Peyer's patch (tissue), 4 donors: ENCODE measurements around the gene DENND2A. TPM values are rescaled to one million over a fixed set of nuclear protein-coding genes. Genes with fewer than 3 reads are reported as not detected.

Experiments used
- DNase-seq, 3 donors: peaks; one replicate each; pipeline ENCODE4 v3.0.0-alpha.2; 2017 to 2019
- H3K27ac ChIP-seq, 4 donors: fragments of 200-600 bp; sonication (generic); one replicate each; pipeline ENCODE4 v1.5.1; 2016 to 2019
- H3K27me3 ChIP-seq, 2 donors: fragments of 200-600 bp; sonication (generic); one replicate each; pipeline ENCODE4 v1.5.1; 2019
- H3K36me3 ChIP-seq, 3 donors: fragments of 200-600 bp; sonication (generic); one replicate each; pipeline ENCODE4 v1.5.1; 2016 to 2019
- H3K4me1 ChIP-seq, 4 donors: fragments of 200-600 bp; sonication (generic); one replicate each; pipeline ENCODE4 v1.5.1; 2016 to 2019
- H3K4me3 ChIP-seq, 4 donors: fragments of 200-600 bp; sonication (generic); 1 replicate in 3 of 4; 2 replicates in 1 of 4; pipeline ENCODE4 v1.5.1; 2016 to 2019; ENCODE audit warnings: mild to moderate bottlenecking in 1 of 4
- H3K9me3 ChIP-seq, 4 donors: fragments of 200-600 bp; sonication (generic); one replicate each; pipeline ENCODE4 v1.5.1; 2016 to 2019; ENCODE audit warnings: mild to moderate bottlenecking in 1 of 4
- POLR2A ChIP-seq, 2 donors: fragments of 450-650 bp; IDR thresholded peaks; one replicate each; pipeline ENCODE4 v1.5.1; 2017; ENCODE audit warnings: antibody characterized with exemption in 2 of 2, mild to moderate bottlenecking in 2 of 2, moderate library complexity in 2 of 2
- total RNA-seq, 4 donors: library from RNA; depleted of rRNA; stranded (reverse); fragments of >200 nt; gene quantifications; one replicate each; pipeline ENCODE4 v1.1.0, GENCODE V29; 2016
- TF ChIP-seq, protein P1 (sequence below), 6 experiments: fragments of 450-650 bp in 4 of 6; fragments of 200-600 bp in 2 of 6; sonication (generic) in 1 of 6; IDR thresholded peaks; one replicate each; pipeline ENCODE4 v1.5.1; 2017 to 2019; ENCODE audit warnings: antibody characterized with exemption in 6 of 6, mild to moderate bottlenecking in 3 of 6, moderate library complexity in 1 of 6

Gene DENND2A
- total RNA-seq, 4 donors from 2014 or later = 1.6 to 44.6 (median 8.3) TPM

DNA sequence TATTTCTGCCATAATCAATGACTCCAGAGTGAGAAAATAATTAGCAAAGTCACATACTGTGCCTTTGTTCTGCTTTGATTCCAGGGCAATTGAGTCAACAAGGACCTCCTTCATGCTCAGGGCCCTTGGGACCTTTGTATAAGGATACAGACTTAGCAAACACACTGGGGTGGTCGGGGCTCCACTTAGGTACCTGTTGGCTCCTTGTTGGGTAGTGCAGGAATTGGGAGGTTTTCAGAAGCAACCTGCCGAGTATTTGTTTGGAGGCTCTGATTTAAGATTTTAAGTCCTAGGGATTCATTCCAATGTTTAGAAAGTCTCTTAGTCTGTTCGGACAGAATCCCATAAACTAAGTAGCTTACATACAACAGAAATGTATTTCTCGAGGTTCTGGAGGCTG is 35.1 kb upstream of the DENND2A start:
- DNase-seq = peak in 1 of 3 donors; percentile 37
- TF ChIP-seq, protein P1, sequence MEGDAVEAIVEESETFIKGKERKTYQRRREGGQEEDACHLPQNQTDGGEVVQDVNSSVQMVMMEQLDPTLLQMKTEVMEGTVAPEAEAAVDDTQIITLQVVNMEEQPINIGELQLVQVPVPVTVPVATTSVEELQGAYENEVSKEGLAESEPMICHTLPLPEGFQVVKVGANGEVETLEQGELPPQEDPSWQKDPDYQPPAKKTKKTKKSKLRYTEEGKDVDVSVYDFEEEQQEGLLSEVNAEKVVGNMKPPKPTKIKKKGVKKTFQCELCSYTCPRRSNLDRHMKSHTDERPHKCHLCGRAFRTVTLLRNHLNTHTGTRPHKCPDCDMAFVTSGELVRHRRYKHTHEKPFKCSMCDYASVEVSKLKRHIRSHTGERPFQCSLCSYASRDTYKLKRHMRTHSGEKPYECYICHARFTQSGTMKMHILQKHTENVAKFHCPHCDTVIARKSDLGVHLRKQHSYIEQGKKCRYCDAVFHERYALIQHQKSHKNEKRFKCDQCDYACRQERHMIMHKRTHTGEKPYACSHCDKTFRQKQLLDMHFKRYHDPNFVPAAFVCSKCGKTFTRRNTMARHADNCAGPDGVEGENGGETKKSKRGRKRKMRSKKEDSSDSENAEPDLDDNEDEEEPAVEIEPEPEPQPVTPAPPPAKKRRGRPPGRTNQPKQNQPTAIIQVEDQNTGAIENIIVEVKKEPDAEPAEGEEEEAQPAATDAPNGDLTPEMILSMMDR (IDR thresholded peaks at IDR 0.05) = no peak
- TF ChIP-seq POLR2A (IDR thresholded peaks at IDR 0.05) = no peak
- no peaks in the 10 kb centered on the region for H3K27me3 ChIP-seq
- peak overlapping the region in 1 of 4 donors; percentile 90 for H3K27ac ChIP-seq
- no peaks in the 10 kb centered on the region for H3K9me3 ChIP-seq
- H3K36me3 ChIP-seq = peaks cover 0 to 21% (median 0%) of the 10 kb centered on the region in 3 donors
- no peak overlapping the region for H3K4me3 ChIP-seq
- H3K4me1 ChIP-seq = peaks cover 0 to 25% (median 8%) of the 10 kb centered on the region in 4 donors

DNA sequence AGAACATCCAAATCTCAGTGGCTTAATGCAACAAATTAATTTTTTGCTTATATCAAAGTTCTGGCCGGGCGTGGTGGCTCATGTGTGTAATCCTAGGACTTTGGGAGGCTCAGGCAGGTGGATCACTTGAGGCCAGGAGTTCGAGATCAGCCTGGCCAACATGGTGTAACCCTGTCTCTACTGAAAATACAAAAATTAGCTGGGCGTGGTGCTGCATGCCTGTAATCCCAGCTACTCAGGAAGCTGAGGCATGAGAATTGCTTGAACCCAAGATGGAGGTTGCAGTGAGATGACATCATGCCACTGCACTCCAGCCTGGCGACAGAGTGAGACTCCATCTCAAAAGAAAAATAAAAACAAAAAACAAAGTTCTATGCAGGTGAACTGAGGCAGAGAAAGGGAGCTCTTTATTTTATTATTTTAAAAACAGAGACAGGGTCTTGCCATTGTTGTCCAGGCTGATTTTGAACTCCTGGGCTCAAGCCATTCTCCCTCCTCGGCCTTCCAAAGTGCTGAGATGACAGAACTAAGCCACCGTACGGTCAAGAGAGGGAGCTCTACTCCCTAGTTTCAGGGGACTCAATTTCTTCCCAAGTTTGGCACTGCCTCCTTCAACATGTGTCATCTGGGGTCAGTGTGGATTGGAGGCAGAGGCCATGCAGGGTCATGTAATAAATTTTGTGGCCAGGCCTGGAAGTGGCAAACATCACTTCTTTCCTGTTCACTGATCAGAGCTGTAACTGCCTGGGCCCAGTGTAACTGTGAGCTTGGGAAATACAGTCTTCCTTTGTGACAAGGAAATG is 34.5 kb upstream of the DENND2A start:
- Histone ChIP-seq H3K4me1 (peaks cover 0 to 25% (median 8%) of the 10 kb centered on the region in 4 donors), H3K36me3 (peaks cover 0 to 15% (median 0%) of the 10 kb centered on the region in 3 donors), H3K27ac (peak overlapping the region in 1 of 4 donors; percentile 90), H3K9me3 (no peaks in the 10 kb centered on the region), H3K27me3 (no peaks in the 10 kb centered on the region), H3K4me3 (no peak overlapping the region)
- no peak for TF ChIP-seq POLR2A (IDR thresholded peaks at IDR 0.05)
- TF ChIP-seq, protein P1 (IDR thresholded peaks at IDR 0.05) = peak in 3 of 6 experiments; percentile 15 to 25 (median 18)
- DNase-seq = peak in 1 of 3 donors; percentile 49

DNA sequence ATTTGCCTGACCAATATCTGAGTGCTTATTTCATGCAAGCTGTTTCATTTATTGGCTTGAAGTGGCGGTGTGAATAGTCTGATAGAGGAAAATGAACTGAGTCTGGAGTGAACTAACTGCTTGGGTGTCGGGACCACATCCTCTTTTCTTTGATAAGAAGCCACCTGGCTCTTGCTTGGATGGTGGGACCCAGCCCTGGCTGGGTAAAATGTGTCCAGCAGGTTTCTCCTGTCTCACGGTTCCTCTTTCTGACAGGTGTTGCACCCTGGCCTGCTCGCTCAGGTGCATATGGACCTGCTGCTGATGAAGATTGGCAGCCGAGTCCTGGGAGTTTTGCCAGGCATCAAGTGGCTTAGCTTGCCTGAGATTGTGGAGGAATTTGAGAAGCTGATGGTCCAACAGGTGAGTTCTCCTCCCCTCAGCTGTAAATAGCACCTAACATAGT is 33.8 kb upstream of the DENND2A start:
- Histone ChIP-seq H3K36me3 (peaks cover 0 to 10% (median 0%) of the 10 kb centered on the region in 3 donors), H3K4me3 (peak overlapping the region in 1 of 4 donors; percentile 97), H3K27ac (peak overlapping the region in 2 of 4 donors; percentile 90 to 91), H3K4me1 (peaks cover 0 to 25% (median 8%) of the 10 kb centered on the region in 4 donors), H3K27me3 (no peaks in the 10 kb centered on the region), H3K9me3 (no peaks in the 10 kb centered on the region)
- TF ChIP-seq, protein P1 (IDR thresholded peaks at IDR 0.05) = no peak
- no peak for TF ChIP-seq POLR2A (IDR thresholded peaks at IDR 0.05)
- peak; percentile 43 to 61 (median 58) for DNase-seq

DNA sequence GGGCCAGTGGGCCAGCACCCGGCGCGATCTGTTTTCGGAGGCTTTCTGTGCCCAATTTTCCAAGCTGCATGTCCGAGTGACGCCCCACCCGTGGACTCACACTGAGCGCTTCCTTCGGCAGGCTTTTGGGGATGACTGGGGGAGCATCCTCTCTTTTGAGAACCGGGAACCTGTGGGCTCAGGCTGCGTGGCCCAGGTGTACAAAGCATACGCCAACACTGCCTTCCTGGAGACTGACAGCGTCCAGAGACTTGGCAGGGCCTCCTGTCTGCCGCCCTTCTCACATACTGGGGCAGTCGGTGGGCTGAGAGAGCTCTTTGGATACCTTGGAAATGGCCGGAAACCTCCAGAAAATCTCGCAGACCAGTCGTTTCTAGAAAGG is 33.2 kb upstream of the DENND2A start:
- H3K4me3 ChIP-seq = peak overlapping the region; percentile 68 to 97 (median 82)
- no peaks in the 10 kb centered on the region for H3K9me3 ChIP-seq
- peaks cover 0 to 25% (median 8%) of the 10 kb centered on the region in 4 donors for H3K4me1 ChIP-seq
- H3K27ac ChIP-seq = peak overlapping the region; percentile 84 to 91 (median 89)
- no peaks in the 10 kb centered on the region for H3K27me3 ChIP-seq
- DNase-seq = peak in 1 of 3 donors; percentile 30
- peaks cover 0 to 4% (median 0%) of the 10 kb centered on the region in 3 donors for H3K36me3 ChIP-seq
- TF ChIP-seq, protein P1 (IDR thresholded peaks at IDR 0.05) = no peak
- no peak for TF ChIP-seq POLR2A (IDR thresholded peaks at IDR 0.05)

DNA sequence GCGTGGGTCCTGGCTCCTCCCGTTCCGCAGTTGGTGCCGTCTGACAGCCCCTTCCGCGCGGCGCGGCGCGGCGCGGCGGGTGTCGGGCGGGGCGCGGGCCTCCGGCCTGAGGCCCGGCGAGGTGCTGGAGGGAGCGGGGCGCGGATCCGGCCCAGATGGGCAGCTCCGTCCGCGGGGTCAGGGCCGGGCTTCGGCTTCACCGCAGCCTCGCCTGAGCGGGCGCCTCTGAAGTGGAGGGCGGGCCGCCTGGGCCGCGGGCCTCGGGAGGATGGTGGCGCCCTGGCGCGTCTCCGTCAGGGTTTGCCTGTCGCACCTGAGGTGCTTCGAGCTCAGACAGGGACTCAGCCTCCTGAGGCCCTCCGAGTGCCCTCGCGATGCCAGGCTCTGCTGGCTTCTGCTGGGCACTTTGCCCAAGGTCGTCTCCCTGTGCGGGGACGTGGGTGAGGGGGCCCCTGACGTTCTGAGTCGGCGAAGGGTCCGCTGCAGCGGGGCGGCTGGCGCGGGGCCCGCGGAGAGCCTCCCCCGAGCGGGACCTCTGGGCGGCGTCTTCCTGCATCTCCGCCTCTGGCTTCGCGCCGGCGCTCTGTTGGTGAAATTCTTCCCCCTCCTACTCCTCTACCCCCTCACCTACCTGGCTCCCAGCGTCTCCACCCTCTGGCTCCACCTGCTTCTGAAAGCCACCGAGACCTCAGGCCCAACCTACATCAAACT is 32.6 kb upstream of the DENND2A start:
- Histone ChIP-seq H3K27me3 (no peaks in the 10 kb centered on the region), H3K4me3 (peak overlapping the region; percentile 68 to 97 (median 82)), H3K9me3 (no peaks in the 10 kb centered on the region), H3K4me1 (peaks cover 0 to 25% (median 8%) of the 10 kb centered on the region in 4 donors), H3K36me3 (no peaks in the 10 kb centered on the region), H3K27ac (peak overlapping the region; percentile 84 to 91 (median 89))
- DNase-seq = peak; percentile 39 to 84 (median 74)
- peak; percentile 7 to 31 for TF ChIP-seq POLR2A (IDR thresholded peaks at IDR 0.05)
- TF ChIP-seq, protein P1 (IDR thresholded peaks at IDR 0.05) = no peak
